ENCODE data around the gene AGO1.
A peak's percentile ranks its signal among the peaks of the same experiment; 100 is the strongest.
"Not testable (repeated sequence)": the region's sequence is repeated elsewhere in the genome, so short reads cannot be mapped to it uniquely, and the experiment has no call there.

The AGO1 gene

DNA sequence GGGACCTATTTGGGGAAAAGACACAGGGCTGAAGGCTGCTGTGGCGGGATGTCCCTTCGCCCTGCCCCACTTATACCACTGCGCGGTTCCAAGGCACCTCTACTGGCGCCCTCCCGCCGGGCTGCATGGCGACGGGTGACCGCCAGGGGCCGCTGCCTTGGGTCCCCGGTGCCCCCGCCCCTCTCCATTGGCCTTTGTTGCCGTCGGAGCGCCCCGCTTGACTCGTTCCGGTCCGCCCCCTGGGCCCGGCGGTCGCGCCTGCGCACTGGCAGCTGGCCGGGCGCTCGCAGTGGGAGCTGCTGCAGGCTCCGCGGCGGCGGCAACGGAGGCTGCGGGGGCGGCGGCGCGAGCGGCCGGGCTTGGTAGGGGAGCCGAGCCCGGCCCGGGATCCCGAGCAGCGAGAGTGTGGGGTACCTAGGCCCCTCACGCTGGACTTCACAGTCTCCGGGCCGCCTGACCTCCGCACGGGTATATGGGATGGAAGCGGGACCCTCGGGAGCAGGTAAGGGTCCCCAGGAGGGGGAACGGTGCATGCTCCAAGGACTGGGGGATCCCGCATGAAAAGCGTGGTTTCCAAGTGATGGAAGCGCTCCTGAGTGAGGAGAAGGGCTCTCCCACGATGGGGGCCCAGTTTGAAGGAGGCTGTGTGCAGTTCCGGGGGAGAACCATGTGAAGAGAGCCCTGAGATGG, at the start of gene AGO1:
Gene AGO1, plus strand, starts transcription at position 265 of the 690 bp plus-strand sequence. Its CDS starts 213 bp downstream, at position 478.
- DNase-seq, result peak; percentile 66

DNA sequence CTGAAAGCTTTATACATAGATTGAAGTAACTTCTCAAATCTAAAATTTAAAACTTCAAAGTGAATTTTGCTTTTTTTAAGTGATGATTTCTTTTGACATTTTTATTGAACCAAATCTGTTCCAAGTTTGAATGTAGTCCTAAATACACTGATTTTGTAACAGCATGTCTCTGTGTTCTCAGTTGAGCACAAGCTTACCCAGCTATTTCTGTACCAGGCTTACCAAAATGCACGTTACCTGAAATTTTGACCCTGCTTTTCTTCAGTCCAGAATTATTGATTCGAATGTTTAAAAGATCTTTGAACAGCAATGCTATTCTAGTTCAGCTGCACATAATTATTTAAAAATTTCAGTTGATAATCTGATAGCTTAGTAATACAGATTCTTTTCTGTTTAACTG, 49.6 kb upstream of the AGO1 start:
- DNase-seq, result no peak

GRCh38 chr1:35834218-35834617, 48.8 kb upstream of the AGO1 start:
- no peak for DNase-seq

GRCh38 chr1:35835398-35835797, 47.6 kb upstream of the AGO1 start:
- no peak for DNase-seq

DNA sequence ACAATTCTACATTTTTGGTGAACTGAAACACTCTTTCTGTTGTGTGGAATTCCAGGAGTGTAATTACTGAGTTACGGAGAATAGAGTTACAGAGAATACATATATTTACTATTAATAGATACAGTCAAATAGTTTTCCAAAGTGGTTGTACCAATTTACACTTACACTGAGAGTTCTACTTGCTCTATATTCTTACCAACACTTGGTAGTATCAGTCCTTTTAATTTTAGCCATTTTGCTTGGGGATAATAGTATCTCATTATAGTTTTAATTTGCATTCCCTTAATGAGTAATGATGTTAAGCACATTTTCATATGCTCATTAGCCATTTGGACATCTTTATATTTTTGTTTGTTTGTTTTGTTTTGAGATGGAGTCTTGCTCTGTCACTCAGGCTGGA, 46.3 kb upstream of the AGO1 start:
- DNase-seq, result no peak

GRCh38 chr1:35838693-35839245, 44.2 kb upstream of the AGO1 start:
- DNase-seq, result no peak

DNA sequence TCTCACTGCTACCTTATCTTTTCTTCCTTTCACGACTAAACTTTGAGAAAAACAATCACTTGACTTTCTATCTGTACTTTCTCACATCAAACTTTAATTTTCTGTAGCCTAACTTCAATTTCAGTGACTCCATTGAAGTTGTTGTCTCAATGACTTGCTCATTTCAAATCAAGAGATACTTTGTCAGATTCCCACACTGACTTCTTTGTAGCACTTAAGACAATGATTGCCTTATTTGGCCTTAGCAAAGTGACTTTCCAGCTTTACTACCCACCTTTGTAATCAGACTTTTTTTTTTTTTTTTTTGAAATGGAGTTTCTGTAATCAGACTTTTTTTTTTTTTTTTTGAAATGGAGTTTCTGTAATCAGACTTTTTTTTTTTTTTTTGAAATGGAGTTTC, 38.2 kb upstream of the AGO1 start:
- no peak for DNase-seq

DNA sequence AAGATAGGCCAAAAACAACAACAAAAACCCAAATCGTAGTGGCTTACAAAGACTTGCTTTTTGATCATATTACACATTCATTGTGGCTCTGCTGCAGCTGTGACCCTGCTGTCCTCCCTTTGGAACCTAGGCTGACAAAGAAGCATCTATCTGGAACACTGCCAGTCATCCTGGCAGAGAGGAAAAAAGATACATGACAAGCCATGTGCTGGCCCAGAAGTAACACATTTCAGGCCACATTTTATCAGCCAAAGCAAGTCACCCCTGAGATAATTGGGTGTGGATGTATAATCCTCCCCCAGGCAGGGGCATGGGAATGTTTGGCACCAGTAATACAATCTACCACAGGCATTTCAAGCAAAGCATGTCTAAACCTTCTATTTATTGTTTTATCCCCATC, 37.2 kb upstream of the AGO1 start:
- no peak for DNase-seq

DNA sequence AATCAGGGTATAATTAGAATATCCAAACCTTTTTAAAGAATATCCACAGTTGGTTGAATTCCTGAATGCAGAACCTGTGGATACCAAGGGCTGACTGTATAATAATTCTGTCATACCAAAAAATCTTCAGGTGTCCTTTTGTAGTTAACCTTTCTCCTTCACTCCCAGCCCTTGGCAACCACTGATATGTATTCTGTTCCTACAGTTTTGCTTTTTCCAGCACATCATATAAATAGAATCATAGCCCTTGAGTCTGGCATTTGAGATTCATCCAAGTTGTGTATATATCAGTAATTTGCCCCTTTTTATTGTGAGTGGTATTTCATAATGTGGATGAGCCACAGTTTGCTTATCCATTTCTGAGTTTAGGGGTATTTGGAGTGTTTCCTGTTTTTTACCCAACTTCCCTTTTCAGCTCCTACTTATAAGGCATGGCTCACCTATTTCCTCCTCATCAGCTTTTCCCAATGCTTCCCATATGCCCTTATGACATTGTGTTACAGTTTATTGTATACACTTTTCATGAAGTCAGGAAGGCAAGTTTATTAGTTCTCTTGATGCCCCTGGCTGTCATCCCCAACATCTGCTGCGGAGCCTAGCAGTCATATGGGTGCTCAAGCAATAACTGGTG, 35.0 kb upstream of the AGO1 start:
- no peak for DNase-seq

DNA sequence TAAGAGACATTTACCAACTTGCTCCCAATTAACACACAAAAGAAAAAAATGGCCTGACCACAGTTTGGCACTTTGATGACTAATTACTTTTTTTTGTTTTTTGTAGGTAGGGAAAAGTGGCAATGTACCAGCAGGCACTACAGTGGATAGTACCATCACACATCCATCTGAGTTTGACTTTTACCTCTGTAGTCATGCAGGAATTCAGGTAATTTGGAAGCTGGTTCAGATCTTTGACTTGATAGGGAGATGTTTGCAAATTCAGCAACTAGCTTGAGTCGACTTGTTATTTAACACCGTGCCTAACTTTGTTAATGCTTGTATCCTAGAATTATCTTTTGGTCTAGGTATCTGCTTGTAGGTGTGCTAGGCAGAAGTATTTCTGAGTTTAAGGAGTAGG, 33.0 kb upstream of the AGO1 start:
- DNase-seq, result no peak

GRCh38 chr1:35850716-35851115, 32.3 kb upstream of the AGO1 start:
- no peak for DNase-seq

GRCh38 chr1:35851132-35851869, 31.7 kb upstream of the AGO1 start:
- DNase-seq, result no peak

GRCh38 chr1:35852241-35852640, 30.8 kb upstream of the AGO1 start:
- DNase-seq, result no peak

- no peak for DNase-seq
Measured at GRCh38 chr1:35854989-35855700, 27.9 kb upstream of the AGO1 start.

GRCh38 chr1:35856964-35857363, 26.0 kb upstream of the AGO1 start:
- no peak for DNase-seq

- no peak for DNase-seq
Measured at GRCh38 chr1:35857830-35858229, 25.2 kb upstream of the AGO1 start.

- no peak for DNase-seq
Measured at GRCh38 chr1:35860696-35861095, 22.3 kb upstream of the AGO1 start.

DNA sequence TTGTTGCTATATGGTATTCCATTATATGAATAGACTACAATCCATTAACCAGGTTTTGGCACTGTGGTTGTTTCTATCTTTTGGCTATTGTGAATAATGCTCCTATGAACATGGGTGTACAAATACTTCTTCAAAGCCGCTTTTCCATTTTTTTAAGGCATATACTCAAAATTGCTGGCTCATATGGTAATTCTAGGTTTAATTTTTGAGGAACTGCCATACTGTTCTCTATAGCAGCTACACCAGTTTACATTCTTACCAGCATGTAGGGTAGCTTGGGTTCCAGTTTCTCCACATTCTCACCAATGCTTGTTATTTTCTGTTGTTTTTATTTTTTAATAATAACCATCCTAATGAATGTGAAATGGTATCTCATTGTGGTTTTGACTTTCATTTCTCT, 19.9 kb upstream of the AGO1 start:
- no peak for DNase-seq

DNA sequence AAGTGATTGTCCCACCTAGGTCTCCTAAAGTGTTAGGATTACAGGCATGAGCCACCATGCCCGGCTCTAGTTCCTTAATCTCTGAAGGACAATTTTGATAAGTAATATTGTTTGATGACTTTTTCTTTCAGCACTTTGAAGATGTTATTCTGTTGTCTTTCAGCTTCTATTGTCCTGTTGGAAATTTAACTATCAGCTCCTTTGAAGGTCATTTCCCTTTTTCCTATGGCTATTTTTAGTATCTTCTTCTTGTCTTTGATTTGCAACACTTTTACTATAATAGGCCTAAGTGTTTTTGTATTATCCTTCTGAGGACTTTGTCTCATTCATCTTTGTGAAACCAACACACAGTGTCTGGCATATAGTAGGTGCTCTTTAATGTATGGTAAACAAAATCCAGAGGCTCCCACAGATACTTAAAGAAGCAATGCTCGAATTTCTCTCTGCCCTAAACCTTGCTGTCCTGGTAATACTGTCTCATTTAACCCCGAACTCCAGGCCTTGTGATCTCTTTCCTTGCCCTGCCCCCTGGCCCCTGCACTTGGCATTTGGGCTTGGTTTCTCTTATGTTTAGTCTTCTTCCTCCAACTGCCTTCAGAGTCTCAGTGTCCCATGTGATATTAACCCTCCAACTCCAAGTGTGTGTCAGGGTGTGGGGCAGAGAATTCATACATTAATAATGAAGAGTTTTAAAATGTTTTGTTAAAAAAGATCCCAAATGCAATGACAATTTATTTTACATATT, 19.0 kb upstream of the AGO1 start:
- no peak for DNase-seq

DNA sequence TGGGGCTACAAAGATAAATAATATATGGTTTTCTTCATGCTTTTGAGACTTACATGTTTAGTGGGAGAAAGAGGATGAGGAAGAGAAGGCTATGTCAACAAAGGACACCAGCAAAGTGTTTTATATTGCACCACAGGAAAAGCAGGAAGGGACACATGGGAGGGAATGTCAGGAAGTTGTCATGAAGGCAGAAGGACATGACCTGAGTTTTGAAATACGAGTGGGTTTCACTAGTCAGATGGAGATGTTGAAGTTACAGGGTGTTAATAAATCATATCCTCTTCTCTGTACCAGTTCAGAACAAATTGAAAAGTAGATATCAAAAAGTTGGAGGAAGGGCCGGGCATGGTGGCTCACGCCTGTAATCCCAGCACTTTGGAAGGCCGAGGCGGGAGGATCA, 18.2 kb upstream of the AGO1 start:
- DNase-seq, result no peak

DNA sequence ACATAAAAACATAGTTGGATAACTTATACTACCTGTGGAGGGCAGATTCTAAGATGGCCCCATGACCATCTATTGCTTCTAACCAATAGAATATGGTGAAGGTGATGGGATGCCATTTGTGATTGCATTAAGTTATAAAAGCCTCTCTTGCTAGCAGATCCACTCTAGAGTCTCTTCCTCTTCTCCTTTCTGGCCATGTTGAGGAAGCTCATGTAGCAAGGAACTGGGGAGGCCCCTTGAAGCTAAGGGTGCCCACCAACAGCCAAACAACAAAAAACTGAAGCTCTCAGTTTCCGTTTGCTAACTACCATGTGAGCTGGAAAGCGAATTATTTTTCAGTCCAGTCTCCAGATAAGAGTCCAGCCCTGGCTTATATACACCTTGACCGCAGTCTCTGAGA, 16.0 kb upstream of the AGO1 start:
- no peak for DNase-seq

DNA sequence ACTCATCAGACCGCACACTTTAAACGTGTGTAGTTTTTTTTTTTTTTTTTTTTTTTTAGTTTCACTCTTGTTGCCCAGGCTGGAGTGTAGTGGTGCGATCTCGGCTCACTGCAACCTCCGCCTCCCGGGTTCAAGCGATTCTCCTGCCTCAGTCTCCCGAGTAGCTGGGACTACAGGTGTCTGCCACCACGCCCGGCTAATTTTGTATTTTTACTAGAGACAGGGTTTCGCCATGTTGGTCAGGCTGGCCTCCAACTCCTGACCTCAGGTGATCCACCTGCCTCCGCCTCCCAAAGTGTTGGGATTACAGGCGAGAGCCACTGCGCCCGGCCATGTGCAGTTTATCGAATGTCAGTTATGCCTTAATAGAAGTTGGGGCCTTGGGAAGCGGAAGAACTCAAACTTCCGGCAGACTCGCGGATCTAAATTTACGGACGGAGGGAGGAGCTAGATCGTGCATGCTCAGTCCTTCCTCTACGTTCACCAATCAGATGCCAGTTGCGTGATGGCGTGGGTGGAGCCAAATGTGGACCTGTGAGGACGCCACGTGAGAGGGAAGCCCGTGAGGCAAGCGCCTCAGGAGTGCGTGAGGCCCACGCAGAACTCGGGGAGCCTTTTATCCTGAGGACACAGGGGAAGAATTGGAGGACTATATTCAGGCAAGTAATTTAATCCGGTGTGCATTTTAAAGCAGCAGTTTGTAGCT, 13.6 kb upstream of the AGO1 start:
- not testable (repeated sequence) for DNase-seq
